Measurements from ENCODE around the gene PLN.

The PLN gene

DNA sequence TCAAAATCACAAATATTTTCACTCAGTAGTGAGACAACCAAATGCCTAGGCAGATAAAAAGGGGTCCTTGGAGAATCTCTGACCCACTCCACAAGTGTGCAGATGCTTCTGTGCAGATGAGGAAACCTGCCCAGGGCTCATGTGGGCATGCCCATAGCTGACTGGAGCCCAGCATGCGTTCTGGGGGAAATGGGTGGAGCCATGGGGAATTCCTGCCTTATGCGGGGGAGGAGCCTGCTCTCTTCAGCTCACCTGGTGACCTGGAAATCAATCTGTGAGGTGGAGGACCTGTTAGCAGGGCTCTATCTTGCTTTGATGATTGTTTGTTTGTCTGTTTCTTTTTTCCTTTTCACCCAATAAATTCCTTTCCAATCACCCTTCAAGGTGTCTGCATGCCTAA, 23.4 kb upstream of the PLN start:
- Mint-ChIP-seq H3K4me1 (ENCODE audit: low read depth) (no peaks in the 10 kb centered on the region), H3K4me3 (no peak overlapping the region), H3K9me3 (no peaks in the 10 kb centered on the region), H3K27ac (no peak overlapping the region), H3K27me3 (no peaks in the 10 kb centered on the region), H3K36me3 (ENCODE audit: low read depth) (peaks cover 50% of the 10 kb centered on the region)
- intact Hi-C loops (cut with micrococcal nuclease) = no loop called here

GRCh38 chr6:118525913-118526780, 21.9 kb upstream of the PLN start:
- intact Hi-C loops (cut with micrococcal nuclease) = no loop called here
- Mint-ChIP-seq H3K27ac (no peak overlapping the region), H3K36me3 (ENCODE audit: low read depth) (peaks cover 38% of the 10 kb centered on the region), H3K4me3 (no peak overlapping the region), H3K4me1 (ENCODE audit: low read depth) (no peaks in the 10 kb centered on the region), H3K9me3 (no peaks in the 10 kb centered on the region), H3K27me3 (no peaks in the 10 kb centered on the region)

- intact Hi-C loops (cut with micrococcal nuclease) = no loop called here
- Mint-ChIP-seq H3K36me3 (ENCODE audit: low read depth) (peaks cover 24% of the 10 kb centered on the region), H3K27ac (no peak overlapping the region), H3K4me1 (ENCODE audit: low read depth) (peaks cover 4% of the 10 kb centered on the region), H3K27me3 (no peaks in the 10 kb centered on the region), H3K4me3 (no peak overlapping the region), H3K9me3 (no peaks in the 10 kb centered on the region)
These were observed 20.0 kb upstream of the PLN start for GRCh38 chr6:118528129-118528528.

GRCh38 chr6:118529756-118530155, 18.3 kb upstream of the PLN start:
- Mint-ChIP-seq H3K27me3 (no peaks in the 10 kb centered on the region), H3K36me3 (ENCODE audit: low read depth) (peaks cover 19% of the 10 kb centered on the region), H3K4me1 (ENCODE audit: low read depth) (peaks cover 5% of the 10 kb centered on the region), H3K27ac (no peak overlapping the region), H3K9me3 (no peaks in the 10 kb centered on the region), H3K4me3 (no peak overlapping the region)
- intact Hi-C loops (cut with micrococcal nuclease) = no loop called here

DNA sequence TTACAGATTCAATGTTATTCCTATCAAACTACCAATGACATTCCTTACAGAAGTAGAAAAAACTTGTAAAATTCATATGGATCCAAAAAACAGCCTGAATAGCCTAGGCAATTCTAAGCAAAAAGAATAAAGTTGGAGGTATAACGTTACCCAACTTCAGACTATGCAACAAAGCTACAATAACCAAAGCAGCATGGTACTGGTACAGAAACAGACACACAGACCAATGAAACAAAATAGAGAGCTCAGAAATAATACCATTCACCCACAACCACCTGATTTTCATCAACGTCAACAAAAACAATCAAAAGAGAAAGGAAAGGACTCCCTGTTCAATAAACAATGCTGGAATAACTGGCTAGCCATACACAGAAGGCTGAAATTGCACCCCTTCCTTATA, 17.2 kb upstream of the PLN start:
- H3K27me3 Mint-ChIP-seq = no peaks in the 10 kb centered on the region
- no peaks in the 10 kb centered on the region for H3K9me3 Mint-ChIP-seq
- intact Hi-C loops (cut with micrococcal nuclease) = no loop called here
- H3K4me1 Mint-ChIP-seq (ENCODE audit: low read depth) = peaks cover 5% of the 10 kb centered on the region
- no peak overlapping the region for H3K27ac Mint-ChIP-seq
- H3K4me3 Mint-ChIP-seq = no peak overlapping the region
- peaks cover 17% of the 10 kb centered on the region for H3K36me3 Mint-ChIP-seq (ENCODE audit: low read depth)

DNA sequence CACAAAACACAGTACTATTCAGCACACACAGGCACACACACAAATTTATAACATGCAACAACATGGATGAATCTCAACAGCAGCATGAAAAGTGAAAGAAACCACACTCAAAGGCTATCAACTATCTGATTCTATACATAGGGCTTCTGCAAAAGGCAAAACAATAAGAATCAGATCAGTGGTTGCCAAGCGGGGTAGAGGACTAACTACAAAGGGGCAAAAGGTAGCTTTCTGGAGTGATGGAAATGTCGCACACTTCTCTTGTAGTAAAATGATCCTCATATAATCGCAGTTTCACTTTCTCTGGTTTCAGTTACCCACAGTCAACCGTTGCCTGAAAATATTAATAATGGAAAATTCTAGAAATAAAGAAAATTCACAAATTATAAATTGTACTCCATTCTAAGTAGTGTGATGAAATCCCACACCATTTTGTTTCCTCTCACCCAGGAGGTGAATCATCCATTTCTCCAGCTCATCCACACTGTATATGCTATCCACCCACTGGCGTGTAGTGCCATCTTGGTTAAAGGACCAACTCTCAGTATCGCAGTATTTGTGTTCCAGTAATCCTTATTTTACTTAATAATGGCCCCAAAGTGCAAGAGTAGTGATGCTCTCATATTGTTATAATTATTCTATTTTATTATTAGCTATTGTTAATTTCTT, 12.8 kb upstream of the PLN start:
- Mint-ChIP-seq H3K4me1 (ENCODE audit: low read depth) (peaks cover 5% of the 10 kb centered on the region), H3K27ac (no peak overlapping the region), H3K27me3 (no peaks in the 10 kb centered on the region), H3K9me3 (no peaks in the 10 kb centered on the region), H3K36me3 (ENCODE audit: low read depth) (peaks cover 17% of the 10 kb centered on the region), H3K4me3 (no peak overlapping the region)
- intact Hi-C loops (cut with micrococcal nuclease) = no loop called here

GRCh38 chr6:118536478-118536877, 11.6 kb upstream of the PLN start:
- no peaks in the 10 kb centered on the region for H3K9me3 Mint-ChIP-seq
- peaks cover 17% of the 10 kb centered on the region for H3K36me3 Mint-ChIP-seq (ENCODE audit: low read depth)
- intact Hi-C loops (cut with micrococcal nuclease) = no loop called here
- no peak overlapping the region for H3K27ac Mint-ChIP-seq
- no peak overlapping the region for H3K4me3 Mint-ChIP-seq
- no peaks in the 10 kb centered on the region for H3K27me3 Mint-ChIP-seq
- H3K4me1 Mint-ChIP-seq (ENCODE audit: low read depth) = peaks cover 5% of the 10 kb centered on the region

DNA sequence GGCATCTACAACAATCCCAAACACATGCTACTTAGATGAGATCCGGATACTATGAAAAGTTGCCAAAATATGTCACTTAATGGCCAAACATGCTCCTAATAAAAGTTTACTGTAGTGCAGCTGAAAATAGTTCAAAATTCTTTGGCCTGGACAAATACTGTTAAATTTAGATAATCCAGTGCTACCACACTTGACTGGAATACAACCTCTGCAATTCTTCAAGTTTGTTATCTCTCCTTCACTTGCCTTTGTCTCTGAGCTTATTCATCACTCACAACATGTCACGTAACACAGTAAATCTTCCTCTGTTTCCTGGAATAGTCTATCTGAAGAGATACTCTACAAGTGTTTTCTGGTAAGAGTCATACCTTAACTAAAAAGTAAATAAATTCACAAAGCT, 10.5 kb upstream of the PLN start:
- intact Hi-C loops (cut with micrococcal nuclease) = no loop called here
- H3K36me3 Mint-ChIP-seq (ENCODE audit: low read depth) = peaks cover 11% of the 10 kb centered on the region
- H3K27me3 Mint-ChIP-seq = no peaks in the 10 kb centered on the region
- H3K9me3 Mint-ChIP-seq = no peaks in the 10 kb centered on the region
- H3K27ac Mint-ChIP-seq = no peak overlapping the region
- no peak overlapping the region for H3K4me3 Mint-ChIP-seq
- H3K4me1 Mint-ChIP-seq (ENCODE audit: low read depth) = peaks cover 5% of the 10 kb centered on the region

DNA sequence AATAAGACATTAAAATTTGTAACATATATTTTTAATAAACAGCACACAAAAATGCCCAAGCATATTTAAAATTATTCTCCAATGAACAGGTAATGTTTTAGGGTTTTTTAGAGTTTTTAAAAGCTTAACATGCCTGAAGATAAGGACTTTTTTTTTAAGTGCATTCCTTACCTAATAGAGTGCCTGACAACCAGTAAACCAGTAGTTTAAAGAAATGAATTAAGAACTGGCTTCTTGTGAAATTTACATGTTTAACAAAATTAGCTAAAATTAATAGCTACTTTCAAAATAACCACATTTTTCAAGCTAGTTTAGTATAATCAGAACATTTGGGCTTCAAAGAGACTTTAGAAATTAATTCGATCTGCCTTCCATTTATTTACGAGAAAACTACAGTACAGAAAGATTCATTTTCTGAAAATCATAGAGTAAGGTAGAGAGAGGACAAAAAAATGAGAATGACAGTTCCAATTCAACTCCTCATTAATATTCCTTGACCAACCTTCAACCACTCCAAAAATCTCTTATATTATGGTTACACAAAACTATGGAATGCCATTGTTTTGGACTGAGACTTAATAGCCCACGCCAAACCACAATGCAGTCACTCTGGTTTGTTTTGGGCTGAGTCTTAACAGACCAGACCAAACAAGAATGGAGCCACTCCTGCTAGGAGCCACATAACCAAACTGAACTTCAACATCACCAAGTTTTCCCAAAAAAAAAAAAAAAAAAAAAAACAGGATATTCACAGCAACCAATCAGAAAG, 5.7 kb upstream of the PLN start:
- no peaks in the 10 kb centered on the region for H3K4me1 Mint-ChIP-seq (ENCODE audit: low read depth)
- H3K27ac Mint-ChIP-seq = no peak overlapping the region
- no peaks in the 10 kb centered on the region for H3K27me3 Mint-ChIP-seq
- H3K4me3 Mint-ChIP-seq = no peak overlapping the region
- intact Hi-C loops (cut with micrococcal nuclease) = no loop called here
- H3K9me3 Mint-ChIP-seq = no peaks in the 10 kb centered on the region
- H3K36me3 Mint-ChIP-seq (ENCODE audit: low read depth) = no peaks in the 10 kb centered on the region

GRCh38 chr6:118544105-118544504, 4.0 kb upstream of the PLN start:
- Mint-ChIP-seq H3K27me3 (no peaks in the 10 kb centered on the region), H3K36me3 (ENCODE audit: low read depth) (no peaks in the 10 kb centered on the region), H3K27ac (no peak overlapping the region), H3K9me3 (no peaks in the 10 kb centered on the region), H3K4me3 (no peak overlapping the region), H3K4me1 (ENCODE audit: low read depth) (no peaks in the 10 kb centered on the region)
- intact Hi-C loops (cut with micrococcal nuclease) = no loop called here

DNA sequence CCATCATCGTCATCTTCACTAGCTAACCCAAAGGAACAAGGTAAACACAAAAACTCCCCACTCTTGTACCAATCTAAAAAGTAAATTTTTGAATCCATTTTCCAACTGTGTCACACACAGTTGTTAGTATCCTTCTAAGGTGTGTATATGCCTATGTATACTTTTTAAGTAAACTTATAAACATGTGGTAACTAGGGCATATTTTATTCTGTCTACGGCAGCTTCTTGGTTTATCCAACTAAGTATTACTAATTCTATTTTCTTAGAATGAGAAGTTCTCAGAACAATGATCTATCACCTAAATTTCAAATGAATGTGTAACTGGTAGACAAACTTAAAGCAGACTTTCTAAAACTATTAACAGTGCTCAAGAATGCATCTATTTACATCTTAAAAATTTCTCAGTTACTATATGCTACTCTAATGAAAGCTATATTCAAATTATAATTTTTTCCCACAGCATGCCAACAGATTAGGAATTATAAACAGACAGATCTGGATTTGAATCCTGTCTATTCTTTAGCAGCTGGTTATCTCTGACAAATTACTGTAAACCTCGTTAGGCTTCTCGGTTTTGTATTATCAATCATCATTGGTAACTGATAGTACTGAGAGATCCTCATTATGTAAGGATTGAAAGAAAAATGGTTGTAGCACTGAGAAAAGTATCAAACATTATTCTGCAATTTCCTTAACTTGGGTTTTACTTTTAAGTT, 1.8 kb upstream of the PLN start:
- intact Hi-C loops (cut with micrococcal nuclease) = no loop called here
- Mint-ChIP-seq H3K4me1 (ENCODE audit: low read depth) (no peaks in the 10 kb centered on the region), H3K4me3 (no peak overlapping the region), H3K27me3 (no peaks in the 10 kb centered on the region), H3K9me3 (no peaks in the 10 kb centered on the region), H3K36me3 (ENCODE audit: low read depth) (no peaks in the 10 kb centered on the region), H3K27ac (no peak overlapping the region)

GRCh38 chr6:118546880-118547218, 1.2 kb upstream of the PLN start:
- H3K27ac Mint-ChIP-seq = no peak overlapping the region
- intact Hi-C loops (cut with micrococcal nuclease) = no loop called here

GRCh38 chr6:118548613-118549012, 517 bp downstream of the PLN start:
- Mint-ChIP-seq H3K4me3 (no peak overlapping the region), H3K27ac (no peak overlapping the region), H3K36me3 (ENCODE audit: low read depth) (no peaks in the 10 kb centered on the region), H3K27me3 (no peaks in the 10 kb centered on the region), H3K4me1 (ENCODE audit: low read depth) (no peaks in the 10 kb centered on the region), H3K9me3 (no peaks in the 10 kb centered on the region)
- intact Hi-C loops (cut with micrococcal nuclease) = no loop called here

More at GRCh38 chr6:118546880-118547218, 1.2 kb upstream of the PLN start:
- Mint-ChIP-seq H3K27me3 (no peaks in the 10 kb centered on the region), H3K4me1 (ENCODE audit: low read depth) (no peaks in the 10 kb centered on the region), H3K36me3 (ENCODE audit: low read depth) (no peaks in the 10 kb centered on the region), H3K4me3 (no peak overlapping the region), H3K9me3 (no peaks in the 10 kb centered on the region)
